ENCODE measurements around the gene FNDC10.

GRCh38 chr1:1615256-1616044 lies 15.5 kb upstream of the FNDC10 start, which contains the start of gene MIB2:
- TF ChIP-seq CTCF (IDR thresholded peaks at IDR 0.05) (no peak), POLR2A (IDR thresholded peaks at IDR 0.05) (peak; percentile 39 to 81), EP300 (IDR thresholded peaks at IDR 0.05) (peak; percentile 89 to 93)
